Hepatocyte (in vitro differentiated cells): ENCODE results near the gene MYO3A.

Source experiments
- CTCF ChIP-seq: fragments of 200-600 bp; sonication (generic); IDR thresholded peaks from 2 replicates; pipeline ENCODE4 v1.5.1; 2016; ENCODE audit warnings: antibody characterized with exemption, mild to moderate bottlenecking; ENCODE audit not compliant: poor library complexity
- EZH2 ChIP-seq: fragments of 200-600 bp; sonication (generic); IDR thresholded peaks from 2 replicates; pipeline ENCODE4 v1.6.1; 2016; ENCODE audit warnings: antibody characterized with exemption, mild to moderate bottlenecking, borderline replicate concordance
- EZH2phosphoT487 ChIP-seq: fragments of 200-600 bp; sonication (generic); IDR thresholded peaks from one replicate; pipeline ENCODE4 v1.6.1; 2018; ENCODE audit warnings: antibody characterized with exemption, mild to moderate bottlenecking, low read depth, moderate library complexity; ENCODE audit not compliant: unreplicated experiment, severe bottlenecking

- TF ChIP-seq CTCF (no peak), EZH2 (no peak), EZH2phosphoT487 (no peak)
Measured at GRCh38 chr10:26087666-26088065, 153.6 kb downstream of the MYO3A start.
